Tibial nerve (tissue), 4 donors: Measurements from ENCODE around the gene CLNK. TPM values are rescaled to one million over a fixed set of nuclear protein-coding genes. Genes with fewer than 3 reads are reported as not detected.

Experiments
- DNase-seq, 2 donors: peaks; one replicate each; pipeline ENCODE4 v3.0.0-alpha.2; 2019; ENCODE audit warnings: low spot score in 2 of 2
- H3K27ac ChIP-seq, 4 donors: fragments of 200-600 bp; sonication (generic) in 3 of 4; one replicate each; pipeline ENCODE4 v1.5.1; 2017 to 2019; ENCODE audit warnings: mild to moderate bottlenecking in 1 of 4
- H3K27me3 ChIP-seq, 2 donors: fragments of 200-600 bp; sonication (generic) in 1 of 2; one replicate each; pipeline versions ENCODE4 v1.5.1 to v1.6.0; 2017 to 2019
- H3K36me3 ChIP-seq, 3 donors: fragments of 200-600 bp; sonication (generic); one replicate each; pipeline ENCODE4 v1.5.1; 2018 to 2019
- H3K4me1 ChIP-seq, 4 donors: fragments of 200-600 bp; sonication (generic) in 3 of 4; one replicate each; pipeline ENCODE4 v1.5.1; 2017 to 2019
- H3K4me3 ChIP-seq, 4 donors: fragments of 200-600 bp; sonication (generic) in 3 of 4; one replicate each; pipeline ENCODE4 v1.5.1; 2017 to 2019; ENCODE audit warnings: mild to moderate bottlenecking in 1 of 4, moderate library complexity in 1 of 4
- H3K9me3 ChIP-seq, 4 donors: fragments of 200-600 bp; sonication (generic) in 3 of 4; one replicate each; pipeline ENCODE4 v1.5.1; 2017 to 2019
- CTCF ChIP-seq, 5 experiments: fragments of 200-600 bp in 3 of 5; fragments of 450-650 bp in 2 of 5; sonication (generic) in 3 of 5; IDR thresholded peaks; one replicate each; pipeline ENCODE4 v1.5.1; 2016 to 2019; ENCODE audit warnings: antibody characterized with exemption in 5 of 5, mild to moderate bottlenecking in 3 of 5, moderate library complexity in 2 of 5
- EP300 ChIP-seq, 2 donors: sonication (generic); formaldehyde crosslinking; IDR thresholded peaks; one replicate each; pipeline ENCODE4 v1.6.1; 2017; ENCODE audit warnings: antibody characterized with exemption in 2 of 2, mild to moderate bottlenecking in 1 of 2
- POLR2A ChIP-seq, 2 donors: fragments of 450-650 bp; IDR thresholded peaks; one replicate each; pipeline ENCODE4 v1.6.1; 2017; ENCODE audit warnings: antibody characterized with exemption in 2 of 2, mild to moderate bottlenecking in 2 of 2, moderate library complexity in 2 of 2
- WGBS, 2 donors: methylation state at CpG; one replicate each; pipeline ENCODE4 v1.1.5; 2018; 5-methylcytosine and 5-hydroxymethylcytosine counted together
- total RNA-seq, 4 donors: library from RNA; depleted of rRNA; stranded (reverse); fragments of >200 nt; gene quantifications; one replicate each; pipeline ENCODE4 v1.1.0, GENCODE V29; 2016

The CLNK gene
- total RNA-seq, 4 donors from 2014 or later = not detected

- no peaks in the 10 kb centered on the region for H3K36me3 ChIP-seq
- TF ChIP-seq CTCF (IDR thresholded peaks at IDR 0.05) (no peak), POLR2A (IDR thresholded peaks at IDR 0.05) (no peak), EP300 (IDR thresholded peaks at IDR 0.05) (no peak)
- H3K27me3 ChIP-seq = no peaks in the 10 kb centered on the region
- H3K9me3 ChIP-seq = no peaks in the 10 kb centered on the region
- 85 to 91% methylated on average over 2 of the region's 2 CpGs for WGBS, 2 donors
- H3K4me1 ChIP-seq = peaks cover 0 to 10% (median 0%) of the 10 kb centered on the region in 4 donors
- no peak for DNase-seq
- no peak overlapping the region for H3K4me3 ChIP-seq
- no peak overlapping the region for H3K27ac ChIP-seq
These were observed 130.4 kb downstream of the CLNK start for GRCh38 chr4:10554121-10554520.

GRCh38 chr4:10552591-10553280, 131.8 kb downstream of the CLNK start:
- Histone ChIP-seq H3K4me3 (no peak overlapping the region), H3K9me3 (no peaks in the 10 kb centered on the region), H3K4me1 (peaks cover 0 to 10% (median 0%) of the 10 kb centered on the region in 4 donors), H3K27me3 (no peaks in the 10 kb centered on the region), H3K27ac (no peak overlapping the region), H3K36me3 (no peaks in the 10 kb centered on the region)
- DNase-seq = no peak
- WGBS, 2 donors = 34 to 43% methylated on average over 13 of the region's 13 CpGs
- TF ChIP-seq EP300 (IDR thresholded peaks at IDR 0.05) (no peak), POLR2A (IDR thresholded peaks at IDR 0.05) (no peak), CTCF (IDR thresholded peaks at IDR 0.05) (no peak)

- DNase-seq = no peak
- H3K36me3 ChIP-seq = no peaks in the 10 kb centered on the region
- H3K27ac ChIP-seq = no peak overlapping the region
- 63% methylated on average over 5 of the region's 5 CpGs for WGBS, 2 donors
- H3K4me1 ChIP-seq = peaks cover 0 to under 1% (median 0%) of the 10 kb centered on the region in 4 donors
- no peak for TF ChIP-seq EP300 (IDR thresholded peaks at IDR 0.05)
- no peak for TF ChIP-seq POLR2A (IDR thresholded peaks at IDR 0.05)
- no peak for TF ChIP-seq CTCF (IDR thresholded peaks at IDR 0.05)
- no peaks in the 10 kb centered on the region for H3K27me3 ChIP-seq
- no peaks in the 10 kb centered on the region for H3K9me3 ChIP-seq
- no peak overlapping the region for H3K4me3 ChIP-seq
These were observed 148.7 kb downstream of the CLNK start for GRCh38 chr4:10535912-10536311.

- H3K27me3 ChIP-seq = no peaks in the 10 kb centered on the region
- no peak for TF ChIP-seq CTCF (IDR thresholded peaks at IDR 0.05)
- TF ChIP-seq EP300 (IDR thresholded peaks at IDR 0.05) = no peak
- no peak for TF ChIP-seq POLR2A (IDR thresholded peaks at IDR 0.05)
- H3K4me3 ChIP-seq = no peak overlapping the region
- H3K36me3 ChIP-seq = no peaks in the 10 kb centered on the region
- 59 to 63% methylated on average over 6 of the region's 6 CpGs for WGBS, 2 donors
- peaks cover 0 to 11% (median 0%) of the 10 kb centered on the region in 4 donors for H3K4me1 ChIP-seq
- no peaks in the 10 kb centered on the region for H3K9me3 ChIP-seq
- no peak for DNase-seq
- H3K27ac ChIP-seq = no peak overlapping the region
These were observed 149.7 kb downstream of the CLNK start for GRCh38 chr4:10534820-10535219.

- peaks cover 0 to 20% (median 3%) of the 10 kb centered on the region in 4 donors for H3K4me1 ChIP-seq
- no peak overlapping the region for H3K4me3 ChIP-seq
- H3K36me3 ChIP-seq = no peaks in the 10 kb centered on the region
- WGBS, 2 donors = 74 to 78% methylated on average over 2 of the region's 2 CpGs
- no peak for DNase-seq
- H3K27me3 ChIP-seq = no peaks in the 10 kb centered on the region
- no peak overlapping the region for H3K27ac ChIP-seq
- no peaks in the 10 kb centered on the region for H3K9me3 ChIP-seq
- no peak for TF ChIP-seq CTCF (IDR thresholded peaks at IDR 0.05)
- TF ChIP-seq POLR2A (IDR thresholded peaks at IDR 0.05) = no peak
- TF ChIP-seq EP300 (IDR thresholded peaks at IDR 0.05) = no peak
These were observed 152.4 kb downstream of the CLNK start for GRCh38 chr4:10532155-10532554.
